ENCODE measurements around the gene PRIM2.
"Not testable (repeated sequence)": the region's sequence is repeated elsewhere in the genome, so short reads cannot be mapped to it uniquely, and the experiment has no call there.

Gene PRIM2

GRCh38 chr6:57421503-57421902, 104.1 kb downstream of the PRIM2 start:
- Histone ChIP-seq H3K27me3 (ENCODE audit: insufficient read depth, insufficient read length) (no peaks in the 10 kb centered on the region), H3K4me3 (ENCODE audit: insufficient read length, low read depth) (no peak overlapping the region), H3K9me3 (ENCODE audit: insufficient read depth, low read length) (no peaks in the 10 kb centered on the region), H3K9ac (ENCODE audit: insufficient read length, low read depth) (no peak overlapping the region), H3K4me1 (ENCODE audit: insufficient read depth, insufficient read length) (no peaks in the 10 kb centered on the region), H3K36me3 (ENCODE audit: insufficient read depth, insufficient read length, low read length) (no peaks in the 10 kb centered on the region)
- no peak for TF ChIP-seq SUZ12 (IDR thresholded peaks at IDR 0.05; ENCODE audit: extremely low read depth, insufficient read depth, insufficient read length)
- TF ChIP-seq ZNF274 (IDR thresholded peaks at IDR 0.05; ENCODE audit: low read depth, low read length): no peak
- TF ChIP-seq YY1 (IDR thresholded peaks at IDR 0.05; ENCODE audit: insufficient read depth, insufficient read length): no peak
- DNase-seq (ENCODE audit: low read depth, low spot score): no peak

GRCh38 chr6:57423468-57423867, 106.0 kb downstream of the PRIM2 start:
- Histone ChIP-seq H3K27me3 (ENCODE audit: insufficient read depth, insufficient read length) (no peaks in the 10 kb centered on the region), H3K4me1 (ENCODE audit: insufficient read depth, insufficient read length) (no peaks in the 10 kb centered on the region), H3K9ac (ENCODE audit: insufficient read length, low read depth) (no peak overlapping the region), H3K9me3 (ENCODE audit: insufficient read depth, low read length) (no peaks in the 10 kb centered on the region), H3K4me3 (ENCODE audit: insufficient read length, low read depth) (no peak overlapping the region), H3K36me3 (ENCODE audit: insufficient read depth, insufficient read length, low read length) (no peaks in the 10 kb centered on the region)
- TF ChIP-seq YY1 (IDR thresholded peaks at IDR 0.05; ENCODE audit: insufficient read depth, insufficient read length): no peak
- no peak for TF ChIP-seq ZNF274 (IDR thresholded peaks at IDR 0.05; ENCODE audit: low read depth, low read length)
- TF ChIP-seq SUZ12 (IDR thresholded peaks at IDR 0.05; ENCODE audit: extremely low read depth, insufficient read depth, insufficient read length): no peak
- DNase-seq (ENCODE audit: low read depth, low spot score): peak; percentile 83

GRCh38 chr6:57431742-57432141, 114.3 kb downstream of the PRIM2 start:
- not testable (repeated sequence) for H3K9ac ChIP-seq (ENCODE audit: insufficient read length, low read depth); H3K27me3 ChIP-seq (ENCODE audit: insufficient read depth, insufficient read length)

GRCh38 chr6:57432157-57432556, 114.7 kb downstream of the PRIM2 start:
- H3K27me3 ChIP-seq (ENCODE audit: insufficient read depth, insufficient read length): no peaks in the 10 kb centered on the region
- DNase-seq (ENCODE audit: low read depth, low spot score): no peak
- no peaks in the 10 kb centered on the region for H3K4me1 ChIP-seq (ENCODE audit: insufficient read depth, insufficient read length)
- H3K9ac ChIP-seq (ENCODE audit: insufficient read length, low read depth): no peak overlapping the region
- TF ChIP-seq YY1 (IDR thresholded peaks at IDR 0.05; ENCODE audit: insufficient read depth, insufficient read length): no peak
- no peak for TF ChIP-seq SUZ12 (IDR thresholded peaks at IDR 0.05; ENCODE audit: extremely low read depth, insufficient read depth, insufficient read length)
- no peak for TF ChIP-seq ZNF274 (IDR thresholded peaks at IDR 0.05; ENCODE audit: low read depth, low read length)
- peaks cover 7% of the 10 kb centered on the region for H3K36me3 ChIP-seq (ENCODE audit: insufficient read depth, insufficient read length, low read length)
- H3K4me3 ChIP-seq (ENCODE audit: insufficient read length, low read depth): no peak overlapping the region
- no peaks in the 10 kb centered on the region for H3K9me3 ChIP-seq (ENCODE audit: insufficient read depth, low read length)

More at GRCh38 chr6:57431742-57432141, 114.3 kb downstream of the PRIM2 start:
- not testable (repeated sequence) for H3K4me1 ChIP-seq (ENCODE audit: insufficient read depth, insufficient read length); DNase-seq (ENCODE audit: low read depth, low spot score); H3K36me3 ChIP-seq (ENCODE audit: insufficient read depth, insufficient read length, low read length); H3K4me3 ChIP-seq (ENCODE audit: insufficient read length, low read depth); H3K9me3 ChIP-seq (ENCODE audit: insufficient read depth, low read length)

GRCh38 chr6:57432919-57433684, 115.7 kb downstream of the PRIM2 start:
- TF ChIP-seq YY1 (IDR thresholded peaks at IDR 0.05; ENCODE audit: insufficient read depth, insufficient read length) (no peak), ZNF274 (IDR thresholded peaks at IDR 0.05; ENCODE audit: low read depth, low read length) (no peak), SUZ12 (IDR thresholded peaks at IDR 0.05; ENCODE audit: extremely low read depth, insufficient read depth, insufficient read length) (no peak)
- no peak for DNase-seq (ENCODE audit: low read depth, low spot score)
- H3K4me1 ChIP-seq (ENCODE audit: insufficient read depth, insufficient read length): no peaks in the 10 kb centered on the region
- no peak overlapping the region for H3K4me3 ChIP-seq (ENCODE audit: insufficient read length, low read depth)
- H3K9me3 ChIP-seq (ENCODE audit: insufficient read depth, low read length): no peaks in the 10 kb centered on the region
- H3K9ac ChIP-seq (ENCODE audit: insufficient read length, low read depth): no peak overlapping the region
- H3K27me3 ChIP-seq (ENCODE audit: insufficient read depth, insufficient read length): no peaks in the 10 kb centered on the region
- peaks cover 7% of the 10 kb centered on the region for H3K36me3 ChIP-seq (ENCODE audit: insufficient read depth, insufficient read length, low read length)

- H3K4me1 ChIP-seq (ENCODE audit: insufficient read depth, insufficient read length); DNase-seq (ENCODE audit: low read depth, low spot score); H3K9me3 ChIP-seq (ENCODE audit: insufficient read depth, low read length); H3K36me3 ChIP-seq (ENCODE audit: insufficient read depth, insufficient read length, low read length); H3K27me3 ChIP-seq (ENCODE audit: insufficient read depth, insufficient read length); H3K9ac ChIP-seq (ENCODE audit: insufficient read length, low read depth); H3K4me3 ChIP-seq (ENCODE audit: insufficient read length, low read depth): not testable (repeated sequence)
These were observed 116.4 kb downstream of the PRIM2 start for GRCh38 chr6:57433790-57434189.

- TF ChIP-seq ZNF274 (IDR thresholded peaks at IDR 0.05; ENCODE audit: low read depth, low read length) (no peak), SUZ12 (IDR thresholded peaks at IDR 0.05; ENCODE audit: extremely low read depth, insufficient read depth, insufficient read length) (no peak), YY1 (IDR thresholded peaks at IDR 0.05; ENCODE audit: insufficient read depth, insufficient read length) (no peak)
- DNase-seq (ENCODE audit: low read depth, low spot score): no peak
These were observed 117.5 kb downstream of the PRIM2 start for GRCh38 chr6:57434944-57435343.

More at GRCh38 chr6:57434944-57435343, 117.5 kb downstream of the PRIM2 start:
- Histone ChIP-seq H3K4me3 (ENCODE audit: insufficient read length, low read depth) (no peak overlapping the region), H3K27me3 (ENCODE audit: insufficient read depth, insufficient read length) (no peaks in the 10 kb centered on the region), H3K4me1 (ENCODE audit: insufficient read depth, insufficient read length) (no peaks in the 10 kb centered on the region), H3K9ac (ENCODE audit: insufficient read length, low read depth) (no peak overlapping the region), H3K9me3 (ENCODE audit: insufficient read depth, low read length) (no peaks in the 10 kb centered on the region), H3K36me3 (ENCODE audit: insufficient read depth, insufficient read length, low read length) (peaks cover 7% of the 10 kb centered on the region)

Data from NT2/D1 (cell line).